Liver (tissue), 9 donors: ENCODE data around the gene KIRREL1. TPM values are rescaled to one million over a fixed set of nuclear protein-coding genes. Genes with fewer than 3 reads are reported as not detected.

Source experiments
- DNase-seq: peaks from one replicate; pipeline ENCODE4 v3.0.0-alpha.2; 2017; ENCODE audit warnings: low spot score
- H3K27ac ChIP-seq, 2 donors: one replicate each; pipeline ENCODE4 v1.7.0; 2013; ENCODE audit warnings: inconsistent platforms in 2 of 2, low read length in 2 of 2, control low read depth in 1 of 2, low read depth in 1 of 2, mild to moderate bottlenecking in 1 of 2
- H3K27me3 ChIP-seq, 4 donors: one replicate each; pipeline versions ENCODE4 v1.6.1 to v1.7.0; 2013; ENCODE audit warnings: low read length in 3 of 4, inconsistent platforms in 1 of 4, mild to moderate bottlenecking in 1 of 4, moderate library complexity in 1 of 4; ENCODE audit not compliant: control insufficient read depth in 4 of 4, insufficient read depth in 4 of 4
- H3K36me3 ChIP-seq, 4 donors: one replicate each; pipeline versions ENCODE4 v1.6.1 to v1.7.0; 2013; ENCODE audit warnings: low read length in 3 of 4, mild to moderate bottlenecking in 3 of 4, low read depth in 1 of 4, moderate library complexity in 1 of 4; ENCODE audit not compliant: control insufficient read depth in 4 of 4, insufficient read depth in 3 of 4
- H3K4me1 ChIP-seq, 4 donors: one replicate each; pipeline versions ENCODE4 v1.6.1 to v1.7.0; 2013; ENCODE audit warnings: low read length in 3 of 4, mild to moderate bottlenecking in 3 of 4, moderate library complexity in 1 of 4; ENCODE audit not compliant: control insufficient read depth in 4 of 4, insufficient read depth in 4 of 4
- H3K4me3 ChIP-seq, 3 donors: one replicate each; pipeline versions ENCODE4 v1.6.1 to v1.7.0; 2013; ENCODE audit warnings: low read length in 3 of 3, control low read depth in 1 of 3, low read depth in 1 of 3, mild to moderate bottlenecking in 1 of 3
- H3K9ac ChIP-seq, 2 donors: one replicate each; pipeline ENCODE4 v1.7.0; 2013; ENCODE audit warnings: low read length in 2 of 2, mild to moderate bottlenecking in 2 of 2, moderate library complexity in 2 of 2, control low read depth in 1 of 2, low read depth in 1 of 2
- H3K9me3 ChIP-seq, 4 donors: one replicate each; pipeline versions ENCODE4 v1.6.1 to v1.7.0; 2013; ENCODE audit warnings: low read length in 3 of 4; ENCODE audit not compliant: control insufficient read depth in 4 of 4
- ATF3 ChIP-seq: IDR thresholded peaks from 2 replicates; pipeline ENCODE4 v1.6.1; 2016; ENCODE audit warnings: antibody characterized with exemption
- CTCF ChIP-seq: fragments of 150-350 bp; IDR thresholded peaks from 2 replicates; pipeline ENCODE4 v1.5.1; 2017; ENCODE audit warnings: improper control_type of control experiment, low read depth, low read length; ENCODE audit not compliant: missing input control
- EGR1 ChIP-seq, 2 donors: IDR thresholded peaks; 2 replicates each; pipeline ENCODE4 v1.6.1; 2016 to 2018; ENCODE audit warnings: antibody characterized with exemption in 2 of 2, low read depth in 2 of 2
- FOXA1 ChIP-seq: IDR thresholded peaks from 2 replicates; pipeline ENCODE4 v1.6.1; 2016; ENCODE audit warnings: antibody characterized with exemption
- FOXA2 ChIP-seq: IDR thresholded peaks from 2 replicates; pipeline ENCODE4 v1.6.1; 2016; ENCODE audit warnings: antibody characterized with exemption
- GABPA ChIP-seq, 2 donors: IDR thresholded peaks in 1 of 2; conservative IDR thresholded peaks in 1 of 2; 2 replicates each; pipeline ENCODE4 v1.6.1; 2016; ENCODE audit warnings: antibody characterized with exemption in 2 of 2, mild to moderate bottlenecking in 1 of 2, moderate library complexity in 1 of 2
- HNF4A ChIP-seq, 2 donors: conservative IDR thresholded peaks; 2 replicates each; pipeline ENCODE4 v1.6.1; 2016; ENCODE audit warnings: antibody characterized with exemption in 2 of 2, mild to moderate bottlenecking in 2 of 2
- HNF4G ChIP-seq: IDR thresholded peaks from 2 replicates; pipeline ENCODE4 v1.6.1; 2016; ENCODE audit warnings: antibody characterized with exemption
- JUND ChIP-seq, 2 donors: IDR thresholded peaks; 2 replicates each; pipeline ENCODE4 v1.6.1; 2016; ENCODE audit warnings: antibody characterized with exemption in 2 of 2
- MAX ChIP-seq: IDR thresholded peaks from 2 replicates; pipeline ENCODE4 v1.6.1; 2016; ENCODE audit warnings: antibody characterized with exemption
- NR2F2 ChIP-seq: IDR thresholded peaks from 2 replicates; pipeline ENCODE4 v1.6.1; 2016; ENCODE audit warnings: antibody characterized with exemption
- RAD21 ChIP-seq, 2 donors: IDR thresholded peaks; 2 replicates each; pipeline ENCODE4 v1.6.1; 2016; ENCODE audit warnings: antibody characterized with exemption in 2 of 2, mild to moderate bottlenecking in 2 of 2
- RXRA ChIP-seq, 2 donors: IDR thresholded peaks; 2 replicates each; pipeline ENCODE4 v1.6.1; 2017 to 2018; ENCODE audit warnings: antibody characterized with exemption in 2 of 2, mild to moderate bottlenecking in 1 of 2
- SP1 ChIP-seq: IDR thresholded peaks from 2 replicates; pipeline ENCODE4 v1.6.1; 2018; ENCODE audit warnings: antibody characterized with exemption, mild to moderate bottlenecking
- TAF1 ChIP-seq: conservative IDR thresholded peaks from 2 replicates; pipeline ENCODE4 v1.6.1; 2016; ENCODE audit warnings: antibody characterized with exemption, mild to moderate bottlenecking
- YY1 ChIP-seq: IDR thresholded peaks from 2 replicates; pipeline ENCODE4 v1.6.1; 2016; ENCODE audit warnings: antibody characterized with exemption, mild to moderate bottlenecking
- ZBTB33 ChIP-seq: IDR thresholded peaks from 2 replicates; pipeline ENCODE4 v1.6.1; 2016; ENCODE audit warnings: antibody characterized with exemption
- WGBS: extraction: QIAGEN DNeasy Blood & Tissue Kit; methylation state at CpG from one replicate; pipeline ENCODE4 v1.1.7; 2013; 5-methylcytosine and 5-hydroxymethylcytosine counted together
- polyA plus RNA-seq, 2 donors: library from polyadenylated mRNA; stranded (reverse) in 1 of 2; unstranded in 1 of 2; fragments of 200-250 nt in 1 of 2; fragments of >200 nt in 1 of 2; fragmentation: Nextera tagmentation in 1 of 2; extraction: Ambion mirVana in 1 of 2; gene quantifications; one replicate each; pipeline versions ENCODE4 v1.2.1 to v1.2.3, GENCODE V29; 2013 to 2015
- total RNA-seq, 2 donors: library from RNA; depleted of rRNA; stranded (reverse); fragments of >200 nt; gene quantifications; one replicate each; pipeline ENCODE4 v1.2.3, GENCODE V29; 2014
- donor health status: healthy.
- donor health status: healthy.
- donor health status: healthy.
- donor health status: healthy.
- donor health status: healthy.

KIRREL1 gene
- total and polyA plus RNA-seq, 4 donors = 0.82 to 6.0 (median 3.1) TPM

- Histone ChIP-seq H3K27me3 (peaks cover 0 to 9% (median 0%) of the 10 kb centered on the region in 4 donors), H3K9ac (no peak overlapping the region), H3K27ac (no peak overlapping the region), H3K9me3 (peaks cover 0 to 3% (median 0%) of the 10 kb centered on the region in 4 donors), H3K36me3 (no peaks in the 10 kb centered on the region), H3K4me3 (peak overlapping the region in 1 of 3 donors; percentile 46), H3K4me1 (peaks cover 0 to 3% (median 3%) of the 10 kb centered on the region in 4 donors)
- no peak for DNase-seq
- TF ChIP-seq RXRA (IDR thresholded peaks at IDR 0.05) = no peak
- TF ChIP-seq TAF1 = no peak
- WGBS = 38% methylated on average over 8 of the region's 8 CpGs
Measured at GRCh38 chr1:158113759-158114127, 120.3 kb downstream of the KIRREL1 start.

GRCh38 chr1:158115126-158115525 lies 121.7 kb downstream of the KIRREL1 start:
- no peak for DNase-seq
- Histone ChIP-seq H3K4me1 (peaks cover 0 to 3% (median 3%) of the 10 kb centered on the region in 4 donors), H3K9me3 (peaks cover 0 to 3% (median 0%) of the 10 kb centered on the region in 4 donors), H3K9ac (no peak overlapping the region), H3K27ac (no peak overlapping the region), H3K36me3 (no peaks in the 10 kb centered on the region), H3K4me3 (no peak overlapping the region), H3K27me3 (peaks cover 0 to 12% (median 1%) of the 10 kb centered on the region in 4 donors)
- WGBS = 90% methylated on average over 4 of the region's 4 CpGs
- TF ChIP-seq EGR1 (IDR thresholded peaks at IDR 0.05; ENCODE audit: low read depth in 2 of 2) = no peak
- no peak for TF ChIP-seq ATF3
- no peak for TF ChIP-seq SP1
- no peak for TF ChIP-seq HNF4A (conservative IDR thresholded peaks at IDR 0.05)
- TF ChIP-seq FOXA1 = no peak
- no peak for TF ChIP-seq TAF1
- no peak for TF ChIP-seq GABPA (IDR thresholded peaks at IDR 0.05 in 1 of 2, conservative IDR thresholded peaks at IDR 0.05 in 1 of 2)
- TF ChIP-seq FOXA2 = no peak
- no peak for TF ChIP-seq RAD21 (IDR thresholded peaks at IDR 0.05)
- no peak for TF ChIP-seq NR2F2
- no peak for TF ChIP-seq JUND (IDR thresholded peaks at IDR 0.05)
- no peak for TF ChIP-seq YY1
- no peak for TF ChIP-seq ZBTB33
- no peak for TF ChIP-seq HNF4G
- TF ChIP-seq MAX = no peak

GRCh38 chr1:158116311-158117167 lies 123.1 kb downstream of the KIRREL1 start:
- Histone ChIP-seq H3K4me3 (no peak overlapping the region), H3K4me1 (peaks cover 0 to 4% (median 3%) of the 10 kb centered on the region in 4 donors), H3K27me3 (peaks cover 0 to 12% (median 1%) of the 10 kb centered on the region in 4 donors), H3K9ac (no peak overlapping the region), H3K27ac (no peak overlapping the region), H3K9me3 (peaks cover 0 to 3% (median 0%) of the 10 kb centered on the region in 4 donors), H3K36me3 (no peaks in the 10 kb centered on the region)
- DNase-seq = no peak
- 78% methylated on average over 10 of the region's 10 CpGs for WGBS
- no peak for TF ChIP-seq RAD21 (IDR thresholded peaks at IDR 0.05)
- no peak for TF ChIP-seq CTCF
- no peak for TF ChIP-seq MAX
- TF ChIP-seq ATF3 = no peak
- TF ChIP-seq SP1 = no peak
- no peak for TF ChIP-seq EGR1 (IDR thresholded peaks at IDR 0.05; ENCODE audit: low read depth in 2 of 2)
- no peak for TF ChIP-seq ZBTB33
- TF ChIP-seq FOXA1 = no peak
- TF ChIP-seq HNF4A (conservative IDR thresholded peaks at IDR 0.05) = no peak
- no peak for TF ChIP-seq NR2F2
- TF ChIP-seq YY1 = no peak
- TF ChIP-seq FOXA2 = no peak
